Esophagus muscularis mucosa (tissue), 4 donors: ENCODE measurements around the gene LHX5. TPM values are rescaled to one million over a fixed set of nuclear protein-coding genes. Genes with fewer than 3 reads are reported as not detected.

Experiments
- DNase-seq: peaks from one replicate; pipeline ENCODE4 v3.0.0-alpha.2; 2017; ENCODE audit errors: extremely low spot score
- H3K27ac ChIP-seq, 4 donors: fragments of 200-600 bp; sonication (generic); replicated peaks in 1 of 4; 1 replicate in 3 of 4; 2 replicates in 1 of 4; pipeline ENCODE4 v1.5.1; 2016 to 2019; ENCODE audit warnings: mild to moderate bottlenecking in 1 of 4
- H3K27me3 ChIP-seq, 4 donors: fragments of 200-600 bp; sonication (generic); one replicate each; pipeline versions ENCODE4 v1.5.1 to v1.6.0; 2016 to 2019
- H3K36me3 ChIP-seq, 4 donors: fragments of 200-600 bp; sonication (generic); one replicate each; pipeline ENCODE4 v1.5.1; 2016 to 2019
- H3K4me1 ChIP-seq, 4 donors: fragments of 200-600 bp; sonication (generic); one replicate each; pipeline ENCODE4 v1.5.1; 2016 to 2019
- H3K4me3 ChIP-seq, 4 donors: fragments of 200-600 bp; sonication (generic); 1 replicate in 2 of 4; 2 replicates in 2 of 4; pipeline ENCODE4 v1.5.1; 2016 to 2019; ENCODE audit warnings: mild to moderate bottlenecking in 4 of 4, moderate library complexity in 1 of 4
- H3K9me3 ChIP-seq, 4 donors: fragments of 200-600 bp; sonication (generic); 1 replicate in 3 of 4; 2 replicates in 1 of 4; pipeline ENCODE4 v1.5.1; 2016 to 2019
- EP300 ChIP-seq: sonication (generic); formaldehyde crosslinking; IDR thresholded peaks from one replicate; pipeline ENCODE4 v1.6.1; 2017; ENCODE audit warnings: antibody characterized with exemption
- POLR2A ChIP-seq: fragments of 450-650 bp; IDR thresholded peaks from one replicate; pipeline ENCODE4 v1.6.1; 2017; ENCODE audit warnings: antibody characterized with exemption, moderate library complexity, mild to moderate bottlenecking, low read depth
- POLR2AphosphoS5 ChIP-seq, 2 donors: sonication (generic); formaldehyde crosslinking; IDR thresholded peaks; one replicate each; pipeline ENCODE4 v1.6.1; 2017; ENCODE audit warnings: antibody characterized with exemption in 2 of 2
- WGBS: methylation state at CpG from one replicate; pipeline ENCODE4 v1.1.5; 2018; 5-methylcytosine and 5-hydroxymethylcytosine counted together
- intact Hi-C: fragments of 100-400 bp; cut with DNase I; formaldehyde crosslinking; loops from one replicate; pipeline ENCODE4 v1.15.1; 2023
- total RNA-seq, 4 donors: library from RNA; depleted of rRNA; stranded (reverse); fragments of >200 nt; gene quantifications; one replicate each; pipeline versions ENCODE4 v1.1.0 to v1.2.1, GENCODE V29; 2016
- TF ChIP-seq, protein P1 (sequence below), 3 experiments: fragments of 200-600 bp in 2 of 3; fragments of 450-650 bp in 1 of 3; sonication (generic) in 2 of 3; IDR thresholded peaks; one replicate each; pipeline ENCODE4 v1.5.1; 2017 to 2019; ENCODE audit warnings: antibody characterized with exemption in 3 of 3, mild to moderate bottlenecking in 2 of 3, moderate library complexity in 1 of 3

The LHX5 gene
- total RNA-seq, 4 donors from 2014 or later, result not detected

GRCh38 chr12:113485330-113485729 lies 13.7 kb upstream of the LHX5 start:
- Histone ChIP-seq H3K4me1 (no peaks in the 10 kb centered on the region), H3K4me3 (no peak overlapping the region), H3K9me3 (no peaks in the 10 kb centered on the region), H3K27me3 (peaks cover 0 to 88% (median 5%) of the 10 kb centered on the region in 4 donors), H3K27ac (no peak overlapping the region), H3K36me3 (no peaks in the 10 kb centered on the region)
- TF ChIP-seq POLR2AphosphoS5 (IDR thresholded peaks at IDR 0.05) (no peak), EP300 (no peak)
- WGBS, result no CpG with 5 or more reads among the region's 2 CpGs
- DNase-seq, result no peak
- intact Hi-C loops, result no loop called here

GRCh38 chr12:113482334-113482733 lies 10.7 kb upstream of the LHX5 start:
- Histone ChIP-seq H3K27ac (no peak overlapping the region), H3K9me3 (no peaks in the 10 kb centered on the region), H3K4me1 (peaks cover 0 to 8% (median 2%) of the 10 kb centered on the region in 4 donors), H3K27me3 (peaks cover 0 to 95% (median 33%) of the 10 kb centered on the region in 4 donors), H3K36me3 (no peaks in the 10 kb centered on the region), H3K4me3 (no peak overlapping the region)
- intact Hi-C loops, result no loop called here
- WGBS, result 3% methylated on average over 1 of the region's 1 CpG
- no peak for TF ChIP-seq EP300
- no peak for DNase-seq

DNA sequence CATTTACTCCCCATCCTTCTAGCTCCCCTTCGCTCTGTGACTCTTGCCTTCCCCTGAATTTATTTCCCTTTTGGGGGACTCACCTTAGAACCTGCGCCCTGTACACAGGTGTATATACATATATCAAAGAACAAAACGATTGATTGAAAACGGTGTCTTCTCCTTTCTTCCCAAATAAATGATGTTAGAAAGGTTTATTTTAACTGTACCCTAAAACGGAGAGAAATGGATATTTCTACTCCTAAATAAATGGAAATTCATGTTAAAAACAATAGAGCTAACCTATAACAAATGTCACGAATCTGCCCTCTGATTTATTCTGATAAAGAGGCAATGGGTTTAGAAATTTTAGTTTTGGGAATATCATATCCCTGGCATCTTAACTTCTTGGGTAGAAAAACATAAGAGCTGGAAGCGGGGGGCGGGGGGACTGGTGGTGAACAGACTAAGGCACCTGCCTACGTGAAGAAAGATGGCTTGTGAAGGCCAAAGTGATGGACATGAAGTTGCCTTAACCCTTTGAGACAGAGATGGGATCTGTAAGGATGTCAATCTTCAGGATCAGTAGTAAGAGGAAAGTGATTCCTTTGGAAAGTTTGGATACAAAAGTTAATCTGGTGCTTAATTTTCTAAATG lies 8.8 kb upstream of the LHX5 start:
- Histone ChIP-seq H3K4me1 (peaks cover 0 to 8% (median 2%) of the 10 kb centered on the region in 4 donors), H3K4me3 (no peak overlapping the region), H3K27ac (no peak overlapping the region), H3K36me3 (no peaks in the 10 kb centered on the region), H3K27me3 (peaks cover 0 to 99% (median 44%) of the 10 kb centered on the region in 4 donors), H3K9me3 (no peaks in the 10 kb centered on the region)
- intact Hi-C loops, result no loop called here
- no peak for DNase-seq
- 17% methylated on average over 9 of the region's 9 CpGs for WGBS
- TF ChIP-seq POLR2AphosphoS5 (IDR thresholded peaks at IDR 0.05) (no peak), POLR2A (no peak), EP300 (no peak)
- TF ChIP-seq, protein P1, sequence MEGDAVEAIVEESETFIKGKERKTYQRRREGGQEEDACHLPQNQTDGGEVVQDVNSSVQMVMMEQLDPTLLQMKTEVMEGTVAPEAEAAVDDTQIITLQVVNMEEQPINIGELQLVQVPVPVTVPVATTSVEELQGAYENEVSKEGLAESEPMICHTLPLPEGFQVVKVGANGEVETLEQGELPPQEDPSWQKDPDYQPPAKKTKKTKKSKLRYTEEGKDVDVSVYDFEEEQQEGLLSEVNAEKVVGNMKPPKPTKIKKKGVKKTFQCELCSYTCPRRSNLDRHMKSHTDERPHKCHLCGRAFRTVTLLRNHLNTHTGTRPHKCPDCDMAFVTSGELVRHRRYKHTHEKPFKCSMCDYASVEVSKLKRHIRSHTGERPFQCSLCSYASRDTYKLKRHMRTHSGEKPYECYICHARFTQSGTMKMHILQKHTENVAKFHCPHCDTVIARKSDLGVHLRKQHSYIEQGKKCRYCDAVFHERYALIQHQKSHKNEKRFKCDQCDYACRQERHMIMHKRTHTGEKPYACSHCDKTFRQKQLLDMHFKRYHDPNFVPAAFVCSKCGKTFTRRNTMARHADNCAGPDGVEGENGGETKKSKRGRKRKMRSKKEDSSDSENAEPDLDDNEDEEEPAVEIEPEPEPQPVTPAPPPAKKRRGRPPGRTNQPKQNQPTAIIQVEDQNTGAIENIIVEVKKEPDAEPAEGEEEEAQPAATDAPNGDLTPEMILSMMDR (IDR thresholded peaks at IDR 0.05), result no peak

DNA sequence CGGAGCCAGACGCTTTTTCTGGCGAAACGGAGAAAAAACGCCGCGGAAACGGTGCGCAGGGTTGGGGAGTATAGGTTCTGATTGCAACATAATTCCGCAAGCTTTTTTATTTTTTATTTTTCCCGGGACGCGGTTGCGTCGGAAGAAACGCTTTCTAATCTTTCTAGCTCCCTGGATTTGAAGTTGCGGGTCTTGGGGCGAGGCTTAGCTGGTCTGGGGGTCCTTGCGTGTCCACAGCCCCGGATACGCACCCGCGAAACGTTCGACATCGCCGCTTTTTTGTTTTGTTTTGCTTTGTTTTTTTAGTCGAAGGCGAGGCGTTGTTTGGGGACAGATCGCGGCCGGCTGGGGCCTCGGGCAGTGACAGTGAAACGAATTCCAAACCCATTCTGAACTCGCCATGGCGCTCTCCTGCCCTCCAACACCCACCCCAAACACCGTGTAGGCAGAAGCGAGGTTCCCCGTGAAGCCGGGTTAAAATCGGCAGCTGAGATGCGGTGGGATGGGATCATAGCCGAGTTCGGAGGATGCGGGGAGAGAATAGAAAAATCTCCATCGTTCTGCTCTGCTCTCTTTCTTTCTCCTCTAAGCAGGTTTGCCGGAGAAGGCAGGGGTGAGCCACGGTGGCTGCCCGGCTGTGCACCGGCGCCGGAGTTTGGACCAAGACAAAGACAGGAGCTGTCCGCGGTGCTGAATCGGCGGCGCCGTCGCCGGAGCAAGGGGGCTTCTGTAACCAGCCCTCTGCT lies 8.1 kb upstream of the LHX5 start:
- DNase-seq, result no peak
- TF ChIP-seq POLR2AphosphoS5 (IDR thresholded peaks at IDR 0.05) (no peak), POLR2A (no peak)
- TF ChIP-seq, protein P1 (IDR thresholded peaks at IDR 0.05), result no peak
- H3K4me3 ChIP-seq, result no peak overlapping the region
- no peaks in the 10 kb centered on the region for H3K36me3 ChIP-seq
- no peaks in the 10 kb centered on the region for H3K9me3 ChIP-seq
- H3K4me1 ChIP-seq, result peaks cover 0 to 8% (median 2%) of the 10 kb centered on the region in 4 donors
- peaks cover 0 to 99% (median 48%) of the 10 kb centered on the region in 4 donors for H3K27me3 ChIP-seq
- no peak overlapping the region for H3K27ac ChIP-seq
- intact Hi-C loops, result no loop called here
- WGBS, result 4% methylated on average over 31 of the region's 61 CpGs

DNA sequence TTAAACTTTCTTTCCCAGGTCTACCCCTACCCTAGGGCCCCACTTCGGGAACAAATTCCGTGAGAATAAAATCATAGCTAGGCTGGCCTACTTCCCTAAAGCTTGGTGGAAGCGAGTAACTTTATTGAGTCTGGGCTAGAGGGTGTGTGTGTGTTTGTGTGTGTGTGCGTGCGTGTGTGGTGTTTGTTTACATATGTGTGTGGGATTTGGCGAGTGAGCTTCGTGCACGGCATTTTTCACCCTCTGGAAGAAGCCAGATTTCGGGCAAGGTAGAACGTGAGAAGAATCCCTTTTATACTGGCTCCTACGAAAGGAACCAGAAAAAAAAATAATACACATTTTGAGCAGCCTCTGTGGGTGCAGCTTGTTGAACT lies 7.5 kb upstream of the LHX5 start:
- TF ChIP-seq POLR2A, result no peak
- TF ChIP-seq POLR2AphosphoS5 (IDR thresholded peaks at IDR 0.05), result no peak
- TF ChIP-seq, protein P1 (IDR thresholded peaks at IDR 0.05), result no peak
- TF ChIP-seq EP300, result no peak
- DNase-seq, result no peak
- WGBS, result 3% methylated on average over 11 of the region's 11 CpGs
- Histone ChIP-seq H3K27me3 (peaks cover 0 to 100% (median 52%) of the 10 kb centered on the region in 4 donors), H3K36me3 (no peaks in the 10 kb centered on the region), H3K4me3 (no peak overlapping the region), H3K9me3 (no peaks in the 10 kb centered on the region), H3K4me1 (peaks cover 0 to 8% (median 2%) of the 10 kb centered on the region in 4 donors), H3K27ac (no peak overlapping the region)
- intact Hi-C loops, result no loop called here
